ENCODE data around the gene FBXL22.
A peak's percentile ranks its signal among the peaks of the same experiment; 100 is the strongest.
"Not testable (repeated sequence)": the region's sequence is repeated elsewhere in the genome, so short reads cannot be mapped to it uniquely, and the experiment has no call there.

Gene FBXL22

GRCh38 chr15:63595065-63595464 lies 2.1 kb upstream of the FBXL22 start:
- DNase-seq, result no peak

- DNase-seq, result no peak
Measured at GRCh38 chr15:63595688-63596087, 1.5 kb upstream of the FBXL22 start.

- no peak for DNase-seq
Measured at GRCh38 chr15:63596676-63597037, 530 bp upstream of the FBXL22 start.

GRCh38 chr15:63597821-63598220 lies 634 bp downstream of the FBXL22 start:
- no peak for DNase-seq

- DNase-seq, result no peak
Measured at GRCh38 chr15:63598473-63599400, 1.6 kb downstream of the FBXL22 start.

GRCh38 chr15:63599401-63600000 lies 2.3 kb downstream of the FBXL22 start:
- peak; percentile 41 for DNase-seq

- DNase-seq, result peak; percentile 38
Measured at GRCh38 chr15:63600001-63600615, 2.9 kb downstream of the FBXL22 start.

- peak; percentile 92 for DNase-seq
Measured at GRCh38 chr15:63600616-63601025, 3.4 kb downstream of the FBXL22 start.

- DNase-seq, result peak; percentile 53
Measured at GRCh38 chr15:63601026-63601703, 4.0 kb downstream of the FBXL22 start.

GRCh38 chr15:63601704-63602185 lies 4.6 kb downstream of the FBXL22 start:
- no peak for DNase-seq

GRCh38 chr15:63602595-63602994 lies 5.4 kb downstream of the FBXL22 start:
- DNase-seq, result no peak

GRCh38 chr15:63603516-63603915 lies 6.3 kb downstream of the FBXL22 start:
- no peak for DNase-seq

- no peak for DNase-seq
Measured at GRCh38 chr15:63604281-63604680, 7.1 kb downstream of the FBXL22 start.

GRCh38 chr15:63605036-63605435 lies 7.8 kb downstream of the FBXL22 start:
- DNase-seq, result no peak

- peak; percentile 50 for DNase-seq
Measured at GRCh38 chr15:63605816-63606215, 8.6 kb downstream of the FBXL22 start.

GRCh38 chr15:63606308-63606707 lies 9.1 kb downstream of the FBXL22 start:
- DNase-seq, result no peak

- no peak for DNase-seq
Measured at GRCh38 chr15:63608989-63609388, 11.8 kb downstream of the FBXL22 start.

GRCh38 chr15:63609448-63609847 lies 12.3 kb downstream of the FBXL22 start:
- no peak for DNase-seq

- DNase-seq, result peak; percentile 74
Measured at GRCh38 chr15:63610209-63610841, 13.1 kb downstream of the FBXL22 start.

GRCh38 chr15:63611177-63611576 lies 14.0 kb downstream of the FBXL22 start:
- no peak for DNase-seq

GRCh38 chr15:63612300-63612699 lies 15.1 kb downstream of the FBXL22 start:
- DNase-seq, result no peak

- no peak for DNase-seq
Measured at GRCh38 chr15:63615935-63616334, 18.7 kb downstream of the FBXL22 start.

- not testable (repeated sequence) for DNase-seq
Measured at GRCh38 chr15:63617147-63617546, 20.0 kb downstream of the FBXL22 start.
